ENCODE results near the gene TMA7. TPM values are rescaled to one million over a fixed set of nuclear protein-coding genes. Genes with fewer than 3 reads are reported as not detected.

The TMA7 gene
- total RNA-seq, 2 experiments from 2014 or later = 250 to 313 TPM

GRCh38 chr3:48475188-48475587 lies 35.1 kb downstream of the TMA7 start:
- CTCF ChIA-PET (ENCODE audit: unreplicated experiment) = no interaction called here
- Histone ChIP-seq H2AFZ (ENCODE audit: low read length) (no peak overlapping the region), H3K9me2 (ENCODE audit: insufficient read depth, low read length) (no peaks in the 10 kb centered on the region), H3K4me1 (ENCODE audit: insufficient read depth, low read length, poor library complexity, severe bottlenecking) (peaks cover 42% of the 10 kb centered on the region), H3K9me3 (ENCODE audit: low read length) (no peaks in the 10 kb centered on the region), H3K36me3 (ENCODE audit: insufficient read depth, low read length) (no peaks in the 10 kb centered on the region; the same call in 1 of the 2 replicates), H4K20me1 (ENCODE audit: insufficient read depth, low read length) (no peaks in the 10 kb centered on the region), H3K79me2 (ENCODE audit: insufficient read depth, low read depth, low read length) (peaks cover 22% of the 10 kb centered on the region), H3K4me2 (ENCODE audit: low read length) (no peak overlapping the region), H3K4me3 (ENCODE audit: low read depth, low read length, poor library complexity, severe bottlenecking) (no peak overlapping the region), H3K27ac (ENCODE audit: low read depth, low read length, poor library complexity, severe bottlenecking) (no peak overlapping the region)
- no peak for TF ChIP-seq CTCF (conservative IDR thresholded peaks at IDR 0.05; ENCODE audit: low read length)
- no peak for TF ChIP-seq EZH2phosphoT487 (IDR thresholded peaks at IDR 0.05; ENCODE audit: borderline replicate concordance, low read depth, low read length)
- intact Hi-C loops (cut with micrococcal nuclease; ENCODE audit: unreplicated experiment) = no loop called here
- DNase-seq (ENCODE audit: low spot score) = no peak
- POLR2A ChIA-PET = no interaction called here
- no TSS peak for BruUV-seq (replicated peaks)

GRCh38 chr3:48476426-48477053 lies 36.5 kb downstream of the TMA7 start:
- Histone ChIP-seq H3K9me3 (ENCODE audit: low read length) (no peaks in the 10 kb centered on the region), H2AFZ (ENCODE audit: low read length) (no peak overlapping the region), H3K79me2 (ENCODE audit: insufficient read depth, low read depth, low read length) (peaks cover 9% of the 10 kb centered on the region), H3K4me1 (ENCODE audit: insufficient read depth, low read length, poor library complexity, severe bottlenecking) (peaks cover 30% of the 10 kb centered on the region), H3K4me2 (ENCODE audit: low read length) (no peak overlapping the region), H3K4me3 (ENCODE audit: low read depth, low read length, poor library complexity, severe bottlenecking) (no peak overlapping the region), H3K9me2 (ENCODE audit: insufficient read depth, low read length) (no peaks in the 10 kb centered on the region), H4K20me1 (ENCODE audit: insufficient read depth, low read length) (no peaks in the 10 kb centered on the region), H3K27ac (ENCODE audit: low read depth, low read length, poor library complexity, severe bottlenecking) (no peak overlapping the region), H3K36me3 (ENCODE audit: insufficient read depth, low read length) (no peaks in the 10 kb centered on the region)
- no peak for DNase-seq (ENCODE audit: low spot score)
- ChIA-PET CTCF (ENCODE audit: unreplicated experiment) (interaction anchor here (0.6 kb wide), 1 partner anchor 80 kb away, joined by 4 read pairs; the partner anchor contains the start of gene PFKFB4), POLR2A (interaction anchor here (0.6 to 1.2 kb wide), 2 partner anchors 80 to 993 kb away, joined by 3 read pairs; partner anchors contain the start of gene PFKFB4)
- intact Hi-C loops (cut with micrococcal nuclease; ENCODE audit: unreplicated experiment) = no loop called here
- TF ChIP-seq EZH2phosphoT487 (IDR thresholded peaks at IDR 0.05; ENCODE audit: borderline replicate concordance, low read depth, low read length) = no peak
- no peak for TF ChIP-seq CTCF (conservative IDR thresholded peaks at IDR 0.05; ENCODE audit: low read length)
- BruUV-seq (replicated peaks) = no TSS peak

- no peak overlapping the region for H2AFZ ChIP-seq (ENCODE audit: low read length)
- TF ChIP-seq CTCF (conservative IDR thresholded peaks at IDR 0.05; ENCODE audit: low read length) (no peak), EZH2phosphoT487 (IDR thresholded peaks at IDR 0.05; ENCODE audit: borderline replicate concordance, low read depth, low read length) (no peak)
- DNase-seq (ENCODE audit: low spot score) = no peak
- H3K9me3 ChIP-seq (ENCODE audit: low read length) = no peaks in the 10 kb centered on the region
- CTCF ChIA-PET (ENCODE audit: unreplicated experiment) = no interaction called here
- H3K79me2 ChIP-seq (ENCODE audit: insufficient read depth, low read depth, low read length) = no peaks in the 10 kb centered on the region
- no peak overlapping the region for H3K4me3 ChIP-seq (ENCODE audit: low read depth, low read length, poor library complexity, severe bottlenecking)
- no TSS peak for BruUV-seq (replicated peaks)
- no peak overlapping the region for H3K27ac ChIP-seq (ENCODE audit: low read depth, low read length, poor library complexity, severe bottlenecking)
- no peaks in the 10 kb centered on the region for H3K36me3 ChIP-seq (ENCODE audit: insufficient read depth, low read length)
- no peak overlapping the region; the same call in 1 of the 2 replicates for H3K4me2 ChIP-seq (ENCODE audit: low read length)
- no peaks in the 10 kb centered on the region for H4K20me1 ChIP-seq (ENCODE audit: insufficient read depth, low read length)
- peaks cover 23% of the 10 kb centered on the region for H3K4me1 ChIP-seq (ENCODE audit: insufficient read depth, low read length, poor library complexity, severe bottlenecking)
- intact Hi-C loops (cut with micrococcal nuclease; ENCODE audit: unreplicated experiment) = no loop called here
- POLR2A ChIA-PET = no interaction called here
- H3K9me2 ChIP-seq (ENCODE audit: insufficient read depth, low read length) = no peaks in the 10 kb centered on the region
Measured at GRCh38 chr3:48477959-48478520, 38.0 kb downstream of the TMA7 start.
